ENCODE data around the gene GABRR3. TPM values are rescaled to one million over a fixed set of nuclear protein-coding genes. Genes with fewer than 3 reads are reported as not detected.

The GABRR3 gene
- total and polyA plus RNA-seq, 10 donors: 0.03 TPM; not detected in 9

DNA sequence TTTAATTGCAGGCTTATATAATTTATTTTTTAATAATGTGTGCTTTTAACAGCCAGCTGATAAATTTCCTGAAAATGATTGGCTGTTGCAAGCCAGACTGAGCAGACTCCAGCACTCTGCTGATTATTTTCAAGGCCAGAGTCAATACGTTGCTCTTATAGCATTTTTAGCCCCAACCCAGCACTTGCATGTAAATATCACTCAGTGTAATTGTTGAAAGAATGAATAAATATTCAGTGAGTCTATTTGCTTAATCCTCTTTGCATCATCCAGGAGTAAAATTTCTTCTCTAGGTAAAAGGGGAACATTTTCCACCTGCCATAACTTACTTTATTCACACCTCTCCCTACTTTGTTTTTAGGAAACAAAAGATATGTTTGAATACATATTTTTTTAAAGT is 2.9 kb downstream of the GABRR3 start:
- no peaks in the 10 kb centered on the region for H3K4me1 ChIP-seq
- no peak overlapping the region for H3K27ac ChIP-seq
- no peaks in the 10 kb centered on the region for H3K36me3 ChIP-seq
- no peaks in the 10 kb centered on the region for H3K9me3 ChIP-seq
- 32 to 71% (median 53%) methylated on average over 1 of the region's 1 CpG for WGBS, 5 donors
- intact Hi-C loops (cut with DNase I; ENCODE audit: low total_unique reads): no loop called here
- H3K4me3 ChIP-seq: no peak overlapping the region
- peaks cover 0 to 30% (median 0%) of the 10 kb centered on the region in 7 donors for H3K27me3 ChIP-seq (replicated peaks in 1 of 7)
- TF ChIP-seq POLR2AphosphoS5 (IDR thresholded peaks at IDR 0.05) (no peak), POLR2A (IDR thresholded peaks at IDR 0.05) (no peak)
- TF ChIP-seq, protein P1, sequence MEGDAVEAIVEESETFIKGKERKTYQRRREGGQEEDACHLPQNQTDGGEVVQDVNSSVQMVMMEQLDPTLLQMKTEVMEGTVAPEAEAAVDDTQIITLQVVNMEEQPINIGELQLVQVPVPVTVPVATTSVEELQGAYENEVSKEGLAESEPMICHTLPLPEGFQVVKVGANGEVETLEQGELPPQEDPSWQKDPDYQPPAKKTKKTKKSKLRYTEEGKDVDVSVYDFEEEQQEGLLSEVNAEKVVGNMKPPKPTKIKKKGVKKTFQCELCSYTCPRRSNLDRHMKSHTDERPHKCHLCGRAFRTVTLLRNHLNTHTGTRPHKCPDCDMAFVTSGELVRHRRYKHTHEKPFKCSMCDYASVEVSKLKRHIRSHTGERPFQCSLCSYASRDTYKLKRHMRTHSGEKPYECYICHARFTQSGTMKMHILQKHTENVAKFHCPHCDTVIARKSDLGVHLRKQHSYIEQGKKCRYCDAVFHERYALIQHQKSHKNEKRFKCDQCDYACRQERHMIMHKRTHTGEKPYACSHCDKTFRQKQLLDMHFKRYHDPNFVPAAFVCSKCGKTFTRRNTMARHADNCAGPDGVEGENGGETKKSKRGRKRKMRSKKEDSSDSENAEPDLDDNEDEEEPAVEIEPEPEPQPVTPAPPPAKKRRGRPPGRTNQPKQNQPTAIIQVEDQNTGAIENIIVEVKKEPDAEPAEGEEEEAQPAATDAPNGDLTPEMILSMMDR (IDR thresholded peaks at IDR 0.05 in 8 of 11, conservative IDR thresholded peaks at IDR 0.05 in 3 of 11): no peak
- DNase-seq: no peak

DNA sequence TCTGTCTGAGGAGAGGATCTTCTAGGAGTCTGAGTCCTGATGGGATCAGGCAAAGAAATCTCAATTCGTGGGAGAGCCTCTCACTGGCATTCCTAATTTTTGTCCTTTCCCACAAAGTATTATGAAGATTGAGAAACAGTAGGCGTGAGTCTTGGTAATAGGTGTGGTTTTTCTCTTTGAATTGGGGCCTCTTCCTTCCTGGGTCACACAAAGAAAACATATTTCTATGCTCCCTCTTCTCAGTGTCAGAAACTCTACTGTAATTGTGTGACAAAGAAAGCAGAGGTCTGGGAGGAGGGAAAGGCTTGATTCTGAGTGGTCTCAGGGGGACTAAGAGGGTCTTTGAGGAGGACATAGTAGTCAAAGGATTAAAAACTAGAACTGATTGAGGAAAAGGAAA is 6.0 kb downstream of the GABRR3 start:
- H3K9me3 ChIP-seq: no peaks in the 10 kb centered on the region
- WGBS, 5 donors: 29 to 44% (median 39%) methylated on average over 2 of the region's 2 CpGs
- TF ChIP-seq POLR2A (IDR thresholded peaks at IDR 0.05): no peak
- TF ChIP-seq, protein P1 (IDR thresholded peaks at IDR 0.05 in 8 of 11, conservative IDR thresholded peaks at IDR 0.05 in 3 of 11): no peak
- TF ChIP-seq POLR2AphosphoS5 (IDR thresholded peaks at IDR 0.05): no peak
- peaks cover 0 to 5% (median 0%) of the 10 kb centered on the region in 7 donors for H3K27me3 ChIP-seq (replicated peaks in 1 of 7)
- no peak for DNase-seq
- no peaks in the 10 kb centered on the region for H3K36me3 ChIP-seq
- H3K4me3 ChIP-seq: no peak overlapping the region
- intact Hi-C loops (cut with DNase I; ENCODE audit: low total_unique reads): no loop called here
- H3K4me1 ChIP-seq: no peaks in the 10 kb centered on the region
- H3K27ac ChIP-seq: no peak overlapping the region

DNA sequence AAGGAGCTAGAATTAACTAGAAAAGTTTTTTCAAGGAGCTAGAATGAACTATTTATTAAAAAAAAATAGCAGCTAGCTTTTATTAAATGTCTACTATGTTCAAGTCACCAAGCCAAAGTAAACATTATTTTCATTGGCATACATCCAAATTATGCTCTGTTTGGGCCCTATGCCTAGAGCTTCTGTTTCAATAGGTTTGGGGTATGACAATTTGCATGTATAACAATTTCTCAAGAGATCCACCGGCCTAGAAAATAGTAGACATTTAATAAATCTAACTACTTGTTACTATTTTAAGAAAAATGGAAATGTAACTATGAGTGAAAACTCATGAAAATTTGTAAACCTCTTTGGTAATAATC is 8.0 kb downstream of the GABRR3 start:
- DNase-seq: no peak
- H3K27ac ChIP-seq: no peak overlapping the region
- H3K4me1 ChIP-seq: peaks cover 0 to 8% (median 2%) of the 10 kb centered on the region in 6 donors
- 58 to 81% (median 66%) methylated on average over 1 of the region's 1 CpG for WGBS, 5 donors
- H3K4me3 ChIP-seq: no peak overlapping the region
- H3K9me3 ChIP-seq: no peaks in the 10 kb centered on the region
- H3K36me3 ChIP-seq: no peaks in the 10 kb centered on the region
- peaks cover 0 to 12% (median 0%) of the 10 kb centered on the region in 7 donors for H3K27me3 ChIP-seq (replicated peaks in 1 of 7)
- intact Hi-C loops (cut with DNase I; ENCODE audit: low total_unique reads): no loop called here
- TF ChIP-seq POLR2AphosphoS5 (IDR thresholded peaks at IDR 0.05) (no peak), POLR2A (IDR thresholded peaks at IDR 0.05) (no peak)
- TF ChIP-seq, protein P1 (IDR thresholded peaks at IDR 0.05 in 8 of 11, conservative IDR thresholded peaks at IDR 0.05 in 3 of 11): no peak

DNA sequence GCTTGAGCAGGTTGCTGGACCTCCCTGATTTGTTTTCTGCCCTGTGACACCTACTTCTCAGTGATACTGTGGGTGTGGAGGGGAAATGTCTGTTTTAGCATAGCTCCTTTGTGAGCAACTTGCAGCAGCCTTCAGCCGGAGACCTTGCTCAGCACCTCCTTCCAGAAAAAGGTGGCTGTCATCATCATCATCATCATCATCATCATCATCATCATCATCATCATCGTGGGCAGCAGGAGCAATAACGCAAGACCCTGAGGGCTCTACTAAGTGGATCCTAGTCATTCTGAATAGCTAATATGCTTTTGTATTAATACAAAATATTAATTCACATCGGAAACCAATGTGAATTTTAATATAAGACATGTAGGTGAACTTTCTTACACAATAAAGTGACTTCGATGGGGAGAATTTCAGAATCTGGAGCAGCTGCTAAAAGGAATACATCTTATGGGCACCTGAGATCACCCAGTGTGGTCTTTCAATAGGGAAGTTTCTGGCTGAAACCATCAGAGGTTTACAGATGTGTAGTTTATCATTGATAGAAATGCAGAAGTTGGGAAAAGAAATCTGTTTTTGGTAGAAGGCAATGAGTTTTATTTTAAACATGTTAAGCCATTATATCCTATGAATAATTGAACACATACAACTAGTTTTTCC is 8.6 kb downstream of the GABRR3 start:
- Histone ChIP-seq H3K27ac (no peak overlapping the region), H3K36me3 (no peaks in the 10 kb centered on the region), H3K9me3 (no peaks in the 10 kb centered on the region), H3K4me3 (no peak overlapping the region), H3K27me3 (replicated peaks in 1 of 7) (peaks cover 0 to 12% (median 0%) of the 10 kb centered on the region in 7 donors), H3K4me1 (peaks cover 0 to 8% (median 2%) of the 10 kb centered on the region in 6 donors)
- intact Hi-C loops (cut with DNase I; ENCODE audit: low total_unique reads): no loop called here
- WGBS, 5 donors: 82 to 89% (median 84%) methylated on average over 5 of the region's 5 CpGs
- TF ChIP-seq POLR2AphosphoS5 (IDR thresholded peaks at IDR 0.05): no peak
- no peak for TF ChIP-seq POLR2A (IDR thresholded peaks at IDR 0.05)
- TF ChIP-seq, protein P1 (IDR thresholded peaks at IDR 0.05 in 8 of 11, conservative IDR thresholded peaks at IDR 0.05 in 3 of 11): no peak
- no peak for DNase-seq

Measured in spleen (tissue), 11 donors.